ENCODE data around the gene EIF5A2. TPM values are rescaled to one million over a fixed set of nuclear protein-coding genes. Genes with fewer than 3 reads are reported as not detected.

Gene EIF5A2
- total and polyA plus RNA-seq, 10 of the 15 experiments (the other 5 are each of a cell fraction or from before 2014, with no cell fraction given), result 0.76 to 3.0 (median 2.2) TPM

DNA sequence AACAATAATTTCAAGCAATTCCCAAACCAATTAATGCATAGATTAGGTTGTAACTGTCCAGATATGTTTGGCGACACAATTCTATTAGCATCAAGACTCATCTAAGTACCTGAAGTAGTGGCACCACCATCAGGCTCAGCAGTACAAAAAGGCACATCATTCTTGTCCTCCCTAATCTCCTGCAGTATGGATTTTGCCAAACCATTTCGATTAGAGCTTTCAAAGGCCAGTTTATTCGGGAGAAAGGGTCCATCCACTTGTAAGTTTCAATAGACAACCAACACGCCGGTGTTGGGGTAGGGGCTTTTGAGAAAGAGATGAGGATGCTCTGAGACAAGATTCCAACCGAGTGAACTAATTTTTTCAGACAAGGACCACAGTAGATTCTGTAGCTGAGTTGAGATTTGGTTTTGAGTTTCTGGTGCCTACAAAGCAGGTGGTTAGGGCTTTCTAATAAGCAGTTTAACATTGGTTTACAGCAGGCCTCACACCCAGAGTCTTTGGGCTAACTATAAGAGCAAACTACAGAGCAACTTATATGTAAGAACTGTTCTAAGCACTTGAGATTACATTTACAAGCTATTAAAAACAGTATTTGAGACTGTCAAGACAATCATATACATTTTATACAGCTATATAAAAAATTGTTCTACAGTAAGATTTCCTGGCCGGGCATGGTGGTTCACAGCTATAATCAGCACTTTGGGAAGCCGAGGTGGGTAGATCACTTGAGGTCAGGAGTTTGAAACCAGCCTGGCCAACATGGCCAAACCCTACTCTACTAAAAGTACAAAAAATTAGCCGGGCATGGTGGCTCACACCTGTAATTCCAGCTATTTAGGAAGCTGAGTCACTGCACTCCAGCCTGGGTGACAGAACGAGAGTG is 43.0 kb downstream of the EIF5A2 start:
- ATAC-seq, result no peak
- FAIRE-seq, result no peak
- no peaks in the 10 kb centered on the region for H3K9me3 ChIP-seq (replicated peaks; ENCODE audit: control insufficient read depth, insufficient read depth, low read length)
- in situ Hi-C loops (cut with MboI), result no loop called here
- no peak for DNase-seq (ENCODE audit: low read depth, low spot score)
- H3K27me3 ChIP-seq (replicated peaks in 1 of 2; ENCODE audit: control insufficient read depth in 2 of 2, insufficient read depth in 2 of 2, low read length in 1 of 2), result no peaks in the 10 kb centered on the region
- H2AFZ ChIP-seq (ENCODE audit: control insufficient read depth, low read depth, low read length), result no peak overlapping the region
- H3K27ac ChIP-seq (ENCODE audit: control insufficient read depth, insufficient read depth), result no peak overlapping the region
- ChIA-PET CTCF (interaction anchor here (0.9 kb wide), 2 partner anchors 12 to 451 kb away, joined by 3 to 4 read pairs; no protein-coding TSS in a partner anchor), SMC1A (ENCODE audit: uncharacterized antibody, unreplicated experiment) (interaction anchor here (1.3 to 1.6 kb wide), 2 partner anchors 9 to 12 kb away, joined by 3 to 4 read pairs; no protein-coding TSS in a partner anchor), RAD21 (ENCODE audit: unreplicated experiment) (no interaction called here), POLR2A (no interaction called here)
- H3K36me3 ChIP-seq (ENCODE audit: control insufficient read depth in 2 of 2, insufficient read depth in 2 of 2, low read length in 1 of 2), result peaks cover 0 to 18% of the 10 kb centered on the region in 2 experiments; a peak in 2 of 4 replicates
- no peak overlapping the region for H3K4me2 ChIP-seq (ENCODE audit: control insufficient read depth, insufficient read depth)
- peaks cover 32% of the 10 kb centered on the region for H3K79me2 ChIP-seq (ENCODE audit: control insufficient read depth, insufficient read depth, low read length)
- TF ChIP-seq POLR2AphosphoS5 (IDR thresholded peaks at IDR 0.05; ENCODE audit: low read length) (peak; percentile 75; the same call in 1 of the 2 replicates), SREBF1 (IDR thresholded peaks at IDR 0.05; ENCODE audit: low read length) (no peak), NFIC (IDR thresholded peaks at IDR 0.05; ENCODE audit: low read depth, low read length) (peak; percentile 56; the same call in 1 of the 2 replicates), MYB (IDR thresholded peaks at IDR 0.05; ENCODE audit: borderline replicate concordance, low read depth, low read length) (no peak), BRCA1 (IDR thresholded peaks at IDR 0.05; ENCODE audit: low read depth, low read length) (no peak), FOXM1 (IDR thresholded peaks at IDR 0.05; ENCODE audit: low read depth, low read length) (0 out of 2 replicates have a peak, but pooled peaks have one; percentile 12), MTA3 (IDR thresholded peaks at IDR 0.05; ENCODE audit: borderline replicate concordance, low read length) (peak; percentile 58; the same call in 1 of the 2 replicates), CREM (IDR thresholded peaks at IDR 0.05; ENCODE audit: low read depth) (no peak), CEBPB (IDR thresholded peaks at IDR 0.05; ENCODE audit: borderline replicate concordance in 1 of 2, low read depth in 2 of 2, low read length in 2 of 2) (peak in 1 of 2 experiments; percentile 24; a peak in 1 of 4 replicates), SIN3A (IDR thresholded peaks at IDR 0.05; ENCODE audit: low read depth, low read length) (no peak), TARDBP (IDR thresholded peaks at IDR 0.05; ENCODE audit: borderline replicate concordance) (no peak), MEF2A (IDR thresholded peaks at IDR 0.05; ENCODE audit: insufficient read depth, low read depth, low read length) (no peak), POLR2AphosphoS2 (IDR thresholded peaks at IDR 0.05; ENCODE audit: low read depth, low read length) (no peak; the same call in 1 of the 2 replicates), KAT2A (conservative IDR thresholded peaks at IDR 0.05; ENCODE audit: control insufficient read depth, low read depth, low read length) (no peak), ZBED1 (IDR thresholded peaks at IDR 0.05; ENCODE audit: borderline replicate concordance) (peak; percentile 41; the same call in 1 of the 2 replicates)
- TF ChIP-seq, protein P1, sequence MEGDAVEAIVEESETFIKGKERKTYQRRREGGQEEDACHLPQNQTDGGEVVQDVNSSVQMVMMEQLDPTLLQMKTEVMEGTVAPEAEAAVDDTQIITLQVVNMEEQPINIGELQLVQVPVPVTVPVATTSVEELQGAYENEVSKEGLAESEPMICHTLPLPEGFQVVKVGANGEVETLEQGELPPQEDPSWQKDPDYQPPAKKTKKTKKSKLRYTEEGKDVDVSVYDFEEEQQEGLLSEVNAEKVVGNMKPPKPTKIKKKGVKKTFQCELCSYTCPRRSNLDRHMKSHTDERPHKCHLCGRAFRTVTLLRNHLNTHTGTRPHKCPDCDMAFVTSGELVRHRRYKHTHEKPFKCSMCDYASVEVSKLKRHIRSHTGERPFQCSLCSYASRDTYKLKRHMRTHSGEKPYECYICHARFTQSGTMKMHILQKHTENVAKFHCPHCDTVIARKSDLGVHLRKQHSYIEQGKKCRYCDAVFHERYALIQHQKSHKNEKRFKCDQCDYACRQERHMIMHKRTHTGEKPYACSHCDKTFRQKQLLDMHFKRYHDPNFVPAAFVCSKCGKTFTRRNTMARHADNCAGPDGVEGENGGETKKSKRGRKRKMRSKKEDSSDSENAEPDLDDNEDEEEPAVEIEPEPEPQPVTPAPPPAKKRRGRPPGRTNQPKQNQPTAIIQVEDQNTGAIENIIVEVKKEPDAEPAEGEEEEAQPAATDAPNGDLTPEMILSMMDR (IDR thresholded peaks at IDR 0.05 in 2 of 3, conservative IDR thresholded peaks at IDR 0.05 in 1 of 3; ENCODE audit: control insufficient read depth in 2 of 3, extremely low read depth in 1 of 3, insufficient read depth in 1 of 3, low read depth in 3 of 3, low read length in 3 of 3), result no peak
- TF ChIP-seq, protein P2, sequence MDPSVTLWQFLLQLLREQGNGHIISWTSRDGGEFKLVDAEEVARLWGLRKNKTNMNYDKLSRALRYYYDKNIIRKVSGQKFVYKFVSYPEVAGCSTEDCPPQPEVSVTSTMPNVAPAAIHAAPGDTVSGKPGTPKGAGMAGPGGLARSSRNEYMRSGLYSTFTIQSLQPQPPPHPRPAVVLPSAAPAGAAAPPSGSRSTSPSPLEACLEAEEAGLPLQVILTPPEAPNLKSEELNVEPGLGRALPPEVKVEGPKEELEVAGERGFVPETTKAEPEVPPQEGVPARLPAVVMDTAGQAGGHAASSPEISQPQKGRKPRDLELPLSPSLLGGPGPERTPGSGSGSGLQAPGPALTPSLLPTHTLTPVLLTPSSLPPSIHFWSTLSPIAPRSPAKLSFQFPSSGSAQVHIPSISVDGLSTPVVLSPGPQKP (IDR thresholded peaks at IDR 0.05; ENCODE audit: low read depth, low read length), result no peak
- TF ChIP-seq, protein P3, sequence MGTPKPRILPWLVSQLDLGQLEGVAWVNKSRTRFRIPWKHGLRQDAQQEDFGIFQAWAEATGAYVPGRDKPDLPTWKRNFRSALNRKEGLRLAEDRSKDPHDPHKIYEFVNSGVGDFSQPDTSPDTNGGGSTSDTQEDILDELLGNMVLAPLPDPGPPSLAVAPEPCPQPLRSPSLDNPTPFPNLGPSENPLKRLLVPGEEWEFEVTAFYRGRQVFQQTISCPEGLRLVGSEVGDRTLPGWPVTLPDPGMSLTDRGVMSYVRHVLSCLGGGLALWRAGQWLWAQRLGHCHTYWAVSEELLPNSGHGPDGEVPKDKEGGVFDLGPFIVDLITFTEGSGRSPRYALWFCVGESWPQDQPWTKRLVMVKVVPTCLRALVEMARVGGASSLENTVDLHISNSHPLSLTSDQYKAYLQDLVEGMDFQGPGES (IDR thresholded peaks at IDR 0.05), result no peak
- no peaks in the 10 kb centered on the region; the same call in 1 of the 2 replicates for H3K4me1 ChIP-seq (ENCODE audit: control insufficient read depth, insufficient read depth, low read length)
- 62% methylated on average over 10 of the region's 10 CpGs for WGBS (ENCODE audit: insufficient coverage, insufficient replicate concordance, low lambda C conversion rate, missing lambda C conversion rate)
- H4K20me1 ChIP-seq (ENCODE audit: control insufficient read depth, insufficient read depth), result no peaks in the 10 kb centered on the region; the same call in 1 of the 2 replicates
- intact Hi-C loops (cut with micrococcal nuclease; ENCODE audit: unreplicated experiment), result loop anchor here (5.0 kb wide), 1 partner anchor 1093 kb away; the partner anchor contains the start of gene MYNN
- H3K9ac ChIP-seq (ENCODE audit: control insufficient read depth, insufficient read depth, low read length), result no peak overlapping the region
- no TSS peak for BruUV-seq (replicated peaks)
- H3K4me3 ChIP-seq, result no peak overlapping the region
